GM21825 (cell line): Measurements from ENCODE around the gene FRYL.
A peak's percentile ranks its signal among the peaks of the same experiment; 100 is the strongest.

ENCODE experiments used
- ATAC-seq: cut with Tn5 transposase; IDR thresholded peaks from one replicate; pipeline ENCODE4 v1.9.1; 2021; ENCODE audit warnings: mild to moderate bottlenecking, moderate library complexity; ENCODE audit not compliant: unreplicated experiment

FRYL gene

DNA sequence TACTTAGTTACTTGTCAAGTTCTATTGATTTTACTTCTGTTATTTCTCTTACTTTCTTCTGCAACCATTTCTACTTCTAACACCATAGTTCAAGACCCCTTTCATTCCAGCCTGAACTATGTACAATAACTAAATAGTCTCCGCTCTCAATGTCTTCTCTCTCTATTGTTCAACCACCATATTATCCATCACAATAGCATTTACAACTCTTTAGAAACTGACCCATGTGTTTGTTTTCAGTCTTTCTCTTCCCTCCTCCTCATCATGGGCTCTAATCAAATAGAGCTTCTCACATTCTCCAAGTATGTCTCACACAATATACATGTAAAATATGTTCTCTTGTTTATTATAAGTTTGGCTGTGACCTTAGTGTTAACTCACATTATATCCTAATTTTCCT, 146.4 kb downstream of the FRYL start:
- ATAC-seq = no peak

DNA sequence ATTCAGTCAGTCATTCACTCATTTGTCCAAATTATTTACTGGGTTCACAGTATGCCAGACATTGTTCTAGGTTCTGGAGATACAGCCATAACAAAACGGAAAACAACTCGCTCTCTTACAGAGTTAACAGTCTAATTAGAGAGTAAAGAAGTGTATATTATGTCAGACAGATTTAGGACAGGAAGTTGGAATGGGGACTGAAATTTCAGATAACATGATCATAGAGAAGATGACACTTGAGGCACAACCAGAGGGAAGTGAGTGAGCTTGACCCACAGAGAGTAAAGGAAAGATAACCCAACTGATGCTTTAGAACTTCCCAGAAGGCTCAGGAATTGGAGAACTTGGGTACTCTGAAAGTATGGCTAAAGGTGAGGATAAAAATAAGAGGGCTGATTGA, 150.6 kb downstream of the FRYL start:
- no peak for ATAC-seq

DNA sequence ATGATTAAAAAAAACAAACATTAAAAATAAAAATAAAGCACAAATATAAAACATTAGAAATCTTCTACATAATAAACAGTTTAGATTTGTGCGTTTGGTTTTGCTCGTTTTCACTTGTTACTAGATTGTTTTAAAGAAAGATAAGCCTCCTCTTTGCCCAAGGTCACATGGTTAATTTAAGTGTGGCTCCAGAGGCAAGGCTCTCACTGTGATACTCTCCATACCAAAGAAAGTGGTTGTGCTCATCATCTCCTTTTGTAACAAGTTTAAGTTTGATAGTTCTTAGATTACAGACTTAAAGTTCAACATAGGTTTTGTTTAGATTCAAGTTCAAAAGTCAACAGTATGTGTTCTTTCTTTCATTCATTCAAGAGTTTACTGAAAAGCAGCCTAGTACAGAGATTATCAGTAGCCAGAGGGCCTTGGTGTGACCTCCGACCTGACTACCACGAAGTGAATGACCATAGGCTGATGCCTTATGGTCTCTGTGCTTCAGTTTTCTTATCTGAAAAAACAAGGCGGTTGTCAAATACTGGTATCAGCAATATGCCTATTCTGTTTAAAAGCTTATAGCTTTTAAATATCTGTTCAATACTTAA, 156.8 kb downstream of the FRYL start:
- no peak for ATAC-seq

- ATAC-seq = no peak
These were observed 159.2 kb downstream of the FRYL start for GRCh38 chr4:48620831-48621230.

DNA sequence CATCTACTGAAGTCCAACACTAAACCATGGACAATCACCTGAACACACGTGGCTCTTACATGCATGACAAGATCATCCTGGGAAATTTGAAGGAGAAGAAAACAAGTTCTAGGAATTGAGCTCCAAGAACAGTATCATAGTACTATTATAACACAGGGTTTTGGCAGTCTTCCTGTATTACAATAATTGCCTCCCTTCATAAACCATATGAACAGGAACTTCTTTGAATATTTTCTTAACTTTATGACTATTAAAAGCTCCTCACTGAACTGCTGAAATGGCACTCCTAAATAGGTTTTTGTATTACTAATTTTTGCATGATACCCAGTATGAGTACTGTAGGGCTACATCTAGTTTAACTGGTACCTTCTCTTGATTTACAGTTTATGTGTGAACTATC, 160.0 kb downstream of the FRYL start:
- no peak for ATAC-seq

DNA sequence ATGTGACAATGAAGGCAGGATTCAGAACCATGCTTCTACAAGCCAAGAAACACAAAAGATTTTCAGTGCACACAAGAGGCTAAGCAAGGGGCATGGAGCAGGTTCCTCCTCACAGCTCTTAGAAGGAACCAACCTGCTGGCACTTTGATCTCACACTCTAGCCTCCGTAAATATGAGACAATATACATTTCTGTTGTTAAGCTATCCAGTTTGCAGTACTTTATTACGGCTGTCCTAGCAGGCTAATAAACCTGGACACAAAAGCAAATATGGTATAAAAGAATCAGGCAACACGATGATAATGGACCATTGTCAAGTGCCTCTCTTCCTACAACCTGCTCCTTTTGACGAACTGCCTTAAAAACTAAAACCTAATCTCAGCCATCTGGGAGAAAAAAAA, 175.6 kb downstream of the FRYL start:
- no peak for ATAC-seq

DNA sequence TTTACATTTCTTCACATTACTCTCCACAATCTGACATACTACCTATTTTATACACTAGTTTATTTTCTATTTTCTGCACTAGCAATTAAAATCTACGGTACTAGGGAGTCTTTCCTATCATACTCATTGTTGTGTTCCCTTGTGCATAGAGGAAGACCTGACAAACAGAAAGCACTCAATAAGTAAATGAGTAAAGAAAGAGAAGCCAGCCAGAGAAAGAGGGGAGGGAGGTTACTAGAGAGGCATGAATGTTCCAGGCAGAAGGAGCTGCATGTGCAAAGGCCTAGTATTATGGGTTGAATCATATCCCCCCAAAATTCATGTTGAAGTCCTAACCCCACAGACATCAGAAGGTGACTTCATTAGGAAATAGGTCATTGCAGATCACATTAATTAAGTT, 176.0 kb downstream of the FRYL start:
- ATAC-seq = no peak

DNA sequence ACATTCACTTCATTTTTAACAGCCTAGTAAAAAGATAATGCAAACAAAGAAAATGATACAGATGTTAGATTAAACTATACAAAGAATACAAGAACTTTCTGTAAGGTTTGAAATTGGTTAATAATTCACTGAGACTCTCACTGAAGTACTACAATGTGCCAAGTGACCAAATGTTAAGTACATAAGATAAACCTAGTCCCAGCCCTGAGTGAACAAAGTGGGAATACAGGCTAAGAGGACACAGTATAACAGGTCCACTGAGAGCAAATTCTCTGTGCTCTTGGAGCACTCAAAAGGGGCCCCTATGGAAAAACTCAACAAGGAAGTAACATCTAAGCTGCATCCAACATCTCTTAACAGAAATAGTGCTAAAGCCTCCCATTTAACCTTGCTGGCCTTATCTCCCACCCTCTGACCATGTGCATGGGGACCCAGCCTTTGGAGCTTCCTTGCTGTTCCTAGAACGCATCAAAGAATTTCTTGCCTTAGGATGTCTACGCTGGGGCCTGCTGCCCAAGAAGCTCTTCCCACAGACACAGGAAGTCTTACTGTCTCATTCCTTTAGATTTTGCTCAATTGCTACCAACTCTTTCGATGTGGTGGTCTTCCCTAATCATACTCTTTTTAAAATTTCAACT, 176.6 kb downstream of the FRYL start:
- ATAC-seq = no peak

DNA sequence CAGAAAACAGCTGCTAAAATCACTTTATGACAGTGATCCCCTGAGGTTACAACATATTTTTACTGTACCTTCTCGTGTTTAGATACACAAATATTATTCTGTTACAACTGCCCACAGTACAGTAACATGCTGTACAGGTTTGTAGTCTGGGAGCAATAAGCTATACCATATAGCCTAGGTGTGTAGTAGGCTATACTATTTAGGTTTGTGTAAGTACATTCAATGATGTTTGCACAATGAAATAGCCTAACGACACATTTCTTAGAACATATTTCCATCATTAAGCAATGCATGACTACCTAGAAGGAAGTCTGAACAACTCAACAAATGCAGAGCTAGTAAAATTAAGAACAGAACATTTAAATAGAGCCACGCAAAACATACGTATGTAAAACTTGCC, 177.3 kb downstream of the FRYL start:
- ATAC-seq = no peak

DNA sequence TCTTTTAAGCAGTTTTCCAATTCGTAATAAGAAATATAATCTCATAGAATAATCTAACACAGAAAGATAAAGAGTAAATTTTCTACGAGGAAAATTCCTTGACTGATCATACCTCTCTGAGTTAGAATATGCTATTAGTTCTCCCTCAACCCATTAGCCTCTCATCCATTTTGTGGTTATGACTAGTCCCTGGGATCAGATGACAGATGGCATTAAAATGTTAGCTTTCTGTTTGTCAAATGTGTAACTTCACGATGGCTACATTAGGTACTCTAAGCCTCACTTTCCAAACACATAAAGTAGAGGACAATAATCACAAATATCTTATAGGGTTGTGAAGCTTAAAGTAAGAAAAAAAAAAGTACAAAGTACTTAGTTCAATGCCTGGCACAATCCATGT, 177.9 kb downstream of the FRYL start:
- ATAC-seq = no peak

DNA sequence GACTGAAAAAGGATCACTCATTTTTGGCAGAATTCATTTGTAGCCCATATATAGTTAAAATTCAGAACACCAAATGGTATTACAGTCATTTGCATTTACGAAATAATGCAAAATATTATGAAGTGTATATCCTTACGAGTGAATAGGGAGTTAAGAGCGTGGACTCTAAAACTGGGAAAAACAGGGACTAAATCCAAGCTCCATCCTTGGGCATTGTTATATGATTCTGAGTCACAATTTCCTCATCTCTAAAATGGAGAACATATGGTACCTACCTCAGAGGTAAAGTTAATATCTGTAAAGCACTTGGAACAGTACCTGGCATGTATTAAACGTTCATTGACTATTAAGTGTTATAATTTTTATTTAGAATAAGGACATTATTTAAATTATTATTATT, 183.7 kb downstream of the FRYL start:
- ATAC-seq = no peak

GRCh38 chr4:48594180-48594579, 185.9 kb downstream of the FRYL start:
- ATAC-seq = no peak

- no peak for ATAC-seq
These were observed 188.7 kb downstream of the FRYL start for GRCh38 chr4:48591372-48591771.

DNA sequence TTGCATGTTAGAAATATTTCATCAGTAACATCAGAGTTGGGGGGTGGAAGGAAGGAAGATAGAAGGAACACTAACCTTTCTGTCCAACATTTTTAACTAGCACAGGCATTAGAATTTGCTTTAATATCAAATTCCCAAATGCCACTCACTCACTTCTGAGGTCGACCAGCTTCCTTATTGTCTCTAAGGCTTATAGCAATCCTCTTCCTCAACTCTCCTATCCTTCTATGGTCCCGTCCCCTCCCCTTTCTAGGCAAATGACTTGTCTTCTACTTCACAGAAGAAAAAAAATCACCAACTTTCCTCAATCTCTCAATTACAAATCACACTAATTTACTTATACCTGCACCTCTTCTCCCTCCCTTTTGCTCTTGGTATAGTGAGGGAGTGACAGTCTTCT, 189.2 kb downstream of the FRYL start:
- ATAC-seq = no peak

- ATAC-seq = no peak
These were observed 191.0 kb downstream of the FRYL start for GRCh38 chr4:48589098-48589445.

DNA sequence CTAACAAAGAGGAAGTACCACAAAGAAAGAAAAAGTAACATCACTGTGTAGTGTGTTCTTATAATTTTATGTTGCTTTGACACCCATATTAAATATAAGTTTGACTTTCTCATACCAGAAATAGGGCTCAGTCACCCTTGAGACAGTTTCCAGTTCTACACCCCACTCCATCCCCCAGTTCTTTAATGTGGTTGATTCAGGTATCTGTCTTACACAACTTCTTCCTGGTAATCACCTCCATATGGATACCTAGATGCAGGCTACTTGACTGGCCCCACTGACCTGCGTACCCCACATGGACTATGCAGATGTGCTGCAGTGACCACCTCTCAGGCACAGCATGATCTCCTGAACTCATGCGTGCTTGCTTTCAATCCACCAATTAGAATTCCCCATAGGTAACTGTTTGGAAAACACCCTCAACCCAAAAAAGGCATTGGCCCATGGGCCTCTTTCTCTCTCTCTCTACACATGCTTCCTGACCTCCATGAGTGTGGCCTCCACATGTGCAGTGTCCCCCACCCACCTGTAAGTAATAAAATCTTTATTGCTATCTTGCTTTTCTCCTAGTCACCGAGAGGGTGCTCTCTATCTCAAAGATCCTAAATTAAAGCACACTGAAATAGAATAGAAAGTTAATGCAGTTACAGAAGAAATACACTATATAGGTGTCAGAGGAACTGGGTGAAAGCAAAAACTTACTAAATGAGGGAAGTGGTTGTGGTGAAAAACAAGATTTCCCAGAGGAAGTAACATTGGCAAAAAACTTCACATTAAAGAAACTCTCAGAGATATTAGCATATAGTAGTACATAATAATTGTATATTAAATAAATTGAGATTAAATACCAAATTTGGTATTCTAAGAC, 191.6 kb downstream of the FRYL start:
- ATAC-seq = no peak

GRCh38 chr4:48585401-48585800, 194.7 kb downstream of the FRYL start:
- ATAC-seq = no peak

GRCh38 chr4:48578132-48578968, 201.7 kb downstream of the FRYL start:
- ATAC-seq = peak; percentile 79

DNA sequence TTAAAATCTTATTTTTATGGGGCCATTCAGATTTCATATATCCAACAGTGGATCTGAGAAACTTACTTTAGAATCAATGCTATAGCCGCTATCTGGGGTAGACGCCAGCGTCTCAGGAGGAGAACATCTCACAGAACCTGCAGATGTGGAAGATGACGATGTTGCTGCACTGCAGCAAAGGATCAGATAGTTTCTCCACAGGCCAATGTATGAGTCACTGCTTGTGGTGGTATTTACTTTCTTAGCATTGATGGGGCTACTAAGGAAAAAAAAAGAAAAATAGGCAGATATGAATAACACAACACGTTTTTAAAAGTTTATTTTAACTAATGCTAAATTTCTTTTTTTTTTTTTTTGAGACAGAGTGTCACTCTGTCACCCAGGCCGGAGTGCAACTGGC, 204.1 kb downstream of the FRYL start:
- ATAC-seq = no peak

DNA sequence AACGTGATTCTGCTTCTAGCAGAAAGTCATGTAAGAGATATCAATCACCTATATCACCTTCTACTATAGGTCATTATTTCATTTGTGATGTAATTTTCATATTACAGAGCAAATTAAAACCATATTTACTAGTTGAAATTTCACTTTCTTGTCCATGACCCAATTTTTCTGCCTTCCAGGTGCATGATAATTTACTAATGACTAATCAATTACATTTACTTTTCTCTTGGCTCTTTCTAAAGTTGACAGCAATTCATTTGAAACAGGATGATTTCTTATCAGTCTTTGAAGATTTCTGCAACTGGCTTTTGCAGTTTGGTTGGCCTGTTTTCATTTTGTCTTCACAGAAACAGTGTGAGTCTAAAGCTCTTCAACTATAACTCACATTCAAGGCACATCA, 208.6 kb downstream of the FRYL start:
- ATAC-seq = no peak

DNA sequence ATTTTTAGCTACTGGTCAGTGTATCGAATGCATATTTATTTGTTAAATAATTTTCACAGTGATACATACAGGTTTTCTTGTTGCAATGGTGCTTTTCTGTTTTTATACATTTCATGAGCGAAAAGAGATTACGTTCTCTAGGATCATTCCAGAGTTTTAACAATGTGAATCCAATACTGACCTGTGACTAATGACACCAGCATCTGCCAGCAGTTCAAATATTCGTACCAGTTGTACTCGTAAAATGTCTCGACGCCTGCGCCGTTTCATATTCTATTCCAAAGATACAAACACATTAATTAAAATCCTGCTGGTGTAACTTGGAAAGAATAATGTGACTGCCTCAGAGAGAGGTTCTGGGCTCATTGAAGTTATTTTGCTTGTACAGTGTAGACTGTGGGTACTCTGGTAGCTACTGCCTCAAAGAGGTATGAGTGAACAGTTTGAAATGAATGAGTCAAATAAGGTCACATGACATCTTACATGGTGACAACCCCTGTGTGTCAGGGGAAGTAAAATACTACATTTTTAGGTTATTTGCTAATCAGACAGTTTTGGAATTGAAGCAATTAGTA, 209.3 kb downstream of the FRYL start:
- no peak for ATAC-seq
